Upper lobe of left lung (tissue), 6 donors: ENCODE results near the gene RNF40. TPM values are rescaled to one million over a fixed set of nuclear protein-coding genes. Genes with fewer than 3 reads are reported as not detected.

Experiments
- ATAC-seq, 2 donors: fragments of 200-7000 bp; cut with Tn5 transposase; one replicate each; pipeline ENCODE4 v1.9.1; 2022; ENCODE audit warnings: mild to moderate bottlenecking in 2 of 2, moderate library complexity in 2 of 2; ENCODE audit not compliant: low FRiP score in 2 of 2
- DNase-seq, 2 donors: peaks; one replicate each; pipeline ENCODE4 v3.0.0-alpha.2; 2019 to 2020
- H3K27ac ChIP-seq, 4 donors: fragments of 200-600 bp; sonication (generic); one replicate each; pipeline ENCODE4 v1.5.1; 2016 to 2019
- H3K27me3 ChIP-seq, 4 donors: fragments of 200-600 bp; sonication (generic); one replicate each; pipeline ENCODE4 v1.5.1; 2017 to 2019
- H3K36me3 ChIP-seq, 4 donors: fragments of 200-600 bp; sonication (generic); one replicate each; pipeline ENCODE4 v1.5.1; 2016 to 2019
- H3K4me1 ChIP-seq, 4 donors: fragments of 200-600 bp; sonication (generic); one replicate each; pipeline ENCODE4 v1.5.1; 2018 to 2019
- H3K4me3 ChIP-seq, 4 donors: fragments of 200-600 bp; sonication (generic); one replicate each; pipeline ENCODE4 v1.5.1; 2017 to 2019; ENCODE audit warnings: mild to moderate bottlenecking in 2 of 4, moderate library complexity in 1 of 4
- H3K9me3 ChIP-seq, 4 donors: fragments of 200-600 bp; sonication (generic); one replicate each; pipeline ENCODE4 v1.5.1; 2018 to 2019
- EP300 ChIP-seq, 4 donors: sonication (generic); formaldehyde crosslinking; IDR thresholded peaks; one replicate each; pipeline ENCODE4 v1.5.1; 2017; ENCODE audit warnings: antibody characterized with exemption in 4 of 4, control low read depth in 2 of 4
- POLR2A ChIP-seq, 4 donors: fragments of 450-650 bp; IDR thresholded peaks; one replicate each; pipeline ENCODE4 v1.5.1; 2016 to 2017; ENCODE audit warnings: antibody characterized with exemption in 4 of 4, mild to moderate bottlenecking in 2 of 4
- POLR2AphosphoS5 ChIP-seq, 2 donors: sonication (generic); formaldehyde crosslinking; IDR thresholded peaks; one replicate each; pipeline ENCODE4 v1.5.1; 2017; ENCODE audit warnings: antibody characterized with exemption in 2 of 2
- WGBS, 2 donors: methylation state at CpG; one replicate each; pipeline ENCODE4 v1.1.5; 2017 to 2018; 5-methylcytosine and 5-hydroxymethylcytosine counted together
- total RNA-seq, 6 donors: library from RNA; depleted of rRNA in 4 of 6; stranded (reverse); fragments of >200 nt in 4 of 6; gene quantifications; one replicate each; pipeline versions ENCODE4 v1.1.0 to v1.2.1, GENCODE V29; 2016 to 2021
- TF ChIP-seq, protein P1 (sequence below), 6 experiments: fragments of 450-650 bp in 4 of 6; fragments of 200-600 bp in 2 of 6; sonication (generic) in 2 of 6; IDR thresholded peaks; one replicate each; pipeline ENCODE4 v1.5.1; 2016 to 2019; ENCODE audit warnings: antibody characterized with exemption in 6 of 6
- donor health status: DM: no; HTN: no; CAD: no; lungs with moderate emphysema.
- donor health status: DM: no; HTN: yes; CAD: no; lungs with severe emphysema.

RNF40 gene
- total RNA-seq, 6 donors from 2014 or later = 69.9 to 137 (median 95.2) TPM

DNA sequence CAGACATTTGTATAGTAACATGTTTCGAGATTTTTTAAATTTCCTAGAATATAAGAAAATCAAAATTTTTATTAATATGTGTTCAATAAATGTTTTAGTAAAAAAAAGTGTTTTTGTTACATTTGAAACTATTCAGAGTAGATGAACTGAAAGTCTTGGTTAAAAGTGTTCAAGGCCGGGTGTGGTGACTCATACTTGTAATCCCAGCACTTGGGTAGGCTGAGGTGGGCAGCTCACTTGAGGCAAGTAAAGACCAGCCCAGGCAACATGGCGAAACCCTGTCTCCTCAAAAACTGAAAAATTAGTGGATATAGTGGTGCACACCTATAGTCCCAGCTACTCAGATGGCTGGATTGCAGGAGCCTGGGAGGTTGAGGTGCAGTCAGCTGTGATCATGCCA, 30.7 kb upstream of the RNF40 start:
- H3K4me3 ChIP-seq = no peak overlapping the region
- no peaks in the 10 kb centered on the region for H3K4me1 ChIP-seq
- no peak for DNase-seq
- no peak overlapping the region for H3K27ac ChIP-seq
- no peaks in the 10 kb centered on the region for H3K27me3 ChIP-seq
- peaks cover 54 to 96% (median 76%) of the 10 kb centered on the region in 4 donors for H3K36me3 ChIP-seq
- TF ChIP-seq POLR2A (IDR thresholded peaks at IDR 0.05) = no peak
- no peak for TF ChIP-seq POLR2AphosphoS5 (IDR thresholded peaks at IDR 0.05)
- TF ChIP-seq, protein P1, sequence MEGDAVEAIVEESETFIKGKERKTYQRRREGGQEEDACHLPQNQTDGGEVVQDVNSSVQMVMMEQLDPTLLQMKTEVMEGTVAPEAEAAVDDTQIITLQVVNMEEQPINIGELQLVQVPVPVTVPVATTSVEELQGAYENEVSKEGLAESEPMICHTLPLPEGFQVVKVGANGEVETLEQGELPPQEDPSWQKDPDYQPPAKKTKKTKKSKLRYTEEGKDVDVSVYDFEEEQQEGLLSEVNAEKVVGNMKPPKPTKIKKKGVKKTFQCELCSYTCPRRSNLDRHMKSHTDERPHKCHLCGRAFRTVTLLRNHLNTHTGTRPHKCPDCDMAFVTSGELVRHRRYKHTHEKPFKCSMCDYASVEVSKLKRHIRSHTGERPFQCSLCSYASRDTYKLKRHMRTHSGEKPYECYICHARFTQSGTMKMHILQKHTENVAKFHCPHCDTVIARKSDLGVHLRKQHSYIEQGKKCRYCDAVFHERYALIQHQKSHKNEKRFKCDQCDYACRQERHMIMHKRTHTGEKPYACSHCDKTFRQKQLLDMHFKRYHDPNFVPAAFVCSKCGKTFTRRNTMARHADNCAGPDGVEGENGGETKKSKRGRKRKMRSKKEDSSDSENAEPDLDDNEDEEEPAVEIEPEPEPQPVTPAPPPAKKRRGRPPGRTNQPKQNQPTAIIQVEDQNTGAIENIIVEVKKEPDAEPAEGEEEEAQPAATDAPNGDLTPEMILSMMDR (IDR thresholded peaks at IDR 0.05) = no peak
- no peak for TF ChIP-seq EP300 (IDR thresholded peaks at IDR 0.05)
- WGBS, 2 donors = 95 to 100% methylated on average over 3 of the region's 3 CpGs
- no peak for ATAC-seq
- H3K9me3 ChIP-seq = no peaks in the 10 kb centered on the region

DNA sequence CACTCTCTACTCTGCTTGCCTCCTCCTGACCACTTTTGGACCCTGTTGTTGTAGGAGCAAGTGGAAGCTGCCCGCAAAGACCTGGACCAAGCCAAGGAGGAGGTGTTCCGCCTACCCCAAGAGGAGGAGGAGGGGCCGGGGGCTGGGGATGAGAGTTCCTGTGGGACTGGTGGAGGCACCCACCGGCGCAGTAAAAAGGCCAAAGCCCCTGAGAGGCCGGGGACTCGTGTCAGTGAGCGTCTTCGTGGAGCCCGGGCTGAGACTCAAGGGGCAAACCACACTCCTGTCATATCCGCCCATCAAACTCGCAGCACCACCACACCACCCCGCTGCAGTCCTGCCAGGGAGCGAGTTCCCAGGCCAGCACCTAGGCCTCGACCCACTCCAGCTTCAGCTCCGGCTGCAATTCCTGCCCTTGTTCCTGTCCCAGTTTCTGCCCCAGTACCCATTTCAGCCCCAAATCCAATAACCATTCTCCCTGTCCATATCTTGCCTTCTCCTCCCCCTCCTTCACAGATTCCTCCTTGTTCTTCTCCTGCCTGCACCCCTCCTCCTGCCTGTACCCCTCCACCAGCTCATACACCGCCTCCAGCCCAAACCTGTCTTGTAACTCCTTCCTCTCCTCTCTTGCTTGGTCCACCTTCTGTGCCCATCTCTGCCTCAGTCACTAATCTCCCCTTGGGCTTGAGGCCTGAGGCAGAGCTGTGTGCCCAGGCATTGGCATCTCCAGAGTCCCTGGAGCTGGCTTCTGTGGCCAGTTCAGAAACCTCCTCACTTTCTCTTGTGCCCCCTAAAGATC, 24.9 kb upstream of the RNF40 start:
- WGBS, 2 donors = 95 to 97% methylated on average over 17 of the region's 17 CpGs
- ATAC-seq (no peak), DNase-seq (peak in 1 of 2 donors; percentile 4)
- TF ChIP-seq EP300 (IDR thresholded peaks at IDR 0.05) (no peak), POLR2A (IDR thresholded peaks at IDR 0.05) (no peak), POLR2AphosphoS5 (IDR thresholded peaks at IDR 0.05) (no peak)
- TF ChIP-seq, protein P1 (IDR thresholded peaks at IDR 0.05) = no peak
- Histone ChIP-seq H3K9me3 (no peaks in the 10 kb centered on the region), H3K4me1 (peaks cover 2 to 24% (median 20%) of the 10 kb centered on the region in 4 donors), H3K4me3 (no peak overlapping the region), H3K27ac (no peak overlapping the region), H3K27me3 (no peaks in the 10 kb centered on the region), H3K36me3 (peaks cover 50 to 76% (median 70%) of the 10 kb centered on the region in 4 donors)

DNA sequence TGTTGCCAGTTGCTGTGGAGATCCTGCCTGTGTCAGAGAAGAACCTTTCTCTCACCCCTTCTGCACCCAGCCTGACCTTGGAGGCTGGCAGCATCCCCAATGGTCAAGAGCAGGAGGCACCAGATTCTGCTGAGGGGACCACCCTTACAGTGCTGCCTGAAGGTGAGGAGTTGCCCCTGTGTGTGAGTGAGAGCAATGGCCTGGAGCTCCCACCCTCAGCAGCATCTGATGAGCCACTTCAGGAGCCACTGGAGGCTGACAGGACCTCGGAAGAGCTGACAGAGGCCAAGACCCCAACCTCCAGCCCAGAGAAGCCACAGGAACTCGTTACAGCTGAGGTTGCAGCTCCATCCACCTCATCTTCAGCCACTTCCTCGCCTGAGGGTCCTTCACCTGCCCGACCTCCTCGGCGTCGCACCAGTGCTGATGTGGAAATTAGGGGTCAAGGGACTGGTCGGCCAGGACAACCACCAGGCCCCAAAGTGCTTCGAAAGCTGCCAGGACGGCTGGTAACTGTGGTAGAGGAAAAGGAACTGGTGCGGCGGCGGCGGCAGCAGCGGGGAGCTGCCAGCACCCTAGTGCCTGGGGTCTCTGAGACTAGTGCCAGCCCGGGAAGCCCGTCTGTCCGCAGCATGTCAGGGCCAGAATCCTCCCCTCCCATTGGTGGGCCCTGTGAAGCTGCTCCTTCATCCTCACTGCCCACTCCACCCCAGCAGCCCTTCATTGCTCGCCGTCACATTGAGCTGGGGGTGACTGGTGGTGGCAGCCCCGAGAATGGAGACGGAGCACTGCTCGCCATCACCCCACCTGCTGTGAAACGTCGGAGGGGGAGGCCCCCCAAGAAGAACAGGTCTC, 24.1 kb upstream of the RNF40 start:
- Histone ChIP-seq H3K27ac (peak overlapping the region in 1 of 4 donors; percentile 85), H3K4me1 (peaks cover 4 to 27% (median 21%) of the 10 kb centered on the region in 4 donors), H3K36me3 (peaks cover 49 to 73% (median 67%) of the 10 kb centered on the region in 4 donors), H3K9me3 (no peaks in the 10 kb centered on the region), H3K4me3 (no peak overlapping the region), H3K27me3 (no peaks in the 10 kb centered on the region)
- no peak for TF ChIP-seq EP300 (IDR thresholded peaks at IDR 0.05)
- TF ChIP-seq POLR2AphosphoS5 (IDR thresholded peaks at IDR 0.05) = no peak
- no peak for TF ChIP-seq POLR2A (IDR thresholded peaks at IDR 0.05)
- TF ChIP-seq, protein P1 (IDR thresholded peaks at IDR 0.05) = no peak
- DNase-seq (peak in 1 of 2 donors; percentile 10), ATAC-seq (no peak)
- 92 to 93% methylated on average over 21 to 24 of the region's 25 CpGs for WGBS, 2 donors

DNA sequence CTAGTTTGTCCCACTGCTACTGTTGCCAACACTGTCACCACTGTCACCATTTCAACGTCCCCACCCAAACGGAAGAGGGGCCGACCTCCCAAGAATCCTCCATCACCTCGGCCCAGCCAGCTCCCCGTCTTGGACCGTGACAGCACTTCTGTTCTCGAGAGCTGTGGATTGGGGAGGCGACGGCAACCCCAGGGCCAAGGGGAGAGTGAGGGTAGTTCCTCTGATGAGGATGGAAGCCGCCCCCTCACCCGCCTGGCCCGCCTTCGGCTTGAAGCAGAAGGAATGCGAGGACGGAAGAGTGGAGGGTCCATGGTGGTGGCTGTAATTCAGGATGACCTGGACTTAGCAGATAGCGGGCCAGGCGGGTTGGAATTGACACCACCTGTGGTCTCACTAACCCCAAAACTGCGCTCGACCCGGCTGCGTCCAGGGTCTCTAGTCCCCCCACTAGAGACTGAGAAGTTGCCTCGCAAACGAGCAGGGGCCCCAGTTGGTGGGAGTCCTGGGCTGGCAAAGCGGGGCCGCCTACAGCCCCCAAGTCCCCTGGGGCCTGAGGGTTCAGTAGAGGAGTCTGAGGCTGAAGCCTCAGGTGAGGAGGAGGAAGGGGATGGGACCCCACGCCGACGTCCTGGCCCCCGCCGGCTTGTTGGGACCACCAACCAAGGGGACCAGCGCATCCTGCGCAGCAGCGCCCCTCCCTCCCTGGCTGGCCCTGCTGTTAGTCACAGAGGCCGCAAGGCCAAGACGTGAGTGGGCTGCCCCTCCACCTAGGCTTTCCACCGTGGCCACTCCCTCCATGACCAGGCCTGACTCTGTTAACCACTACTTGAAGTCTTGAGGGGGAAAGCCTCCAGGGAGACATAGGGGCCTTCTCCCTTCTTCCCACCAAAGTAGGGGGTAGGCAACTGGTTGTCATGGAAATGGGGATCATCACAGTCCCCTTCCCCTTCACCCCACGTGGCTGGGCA, 22.9 kb upstream of the RNF40 start:
- no peaks in the 10 kb centered on the region for H3K9me3 ChIP-seq
- peak overlapping the region; percentile 15 to 88 (median 86) for H3K27ac ChIP-seq
- no peak overlapping the region for H3K4me3 ChIP-seq
- ATAC-seq = no peak
- peaks cover 4 to 27% (median 21%) of the 10 kb centered on the region in 4 donors for H3K4me1 ChIP-seq
- DNase-seq = peak; percentile 21 to 86
- WGBS, 2 donors = 91 to 94% methylated on average over 13 to 37 of the region's 37 CpGs
- TF ChIP-seq POLR2AphosphoS5 (IDR thresholded peaks at IDR 0.05) (no peak), POLR2A (IDR thresholded peaks at IDR 0.05) (no peak), EP300 (IDR thresholded peaks at IDR 0.05) (no peak)
- TF ChIP-seq, protein P1 (IDR thresholded peaks at IDR 0.05) = no peak
- H3K36me3 ChIP-seq = peaks cover 37 to 71% (median 66%) of the 10 kb centered on the region in 4 donors
- no peaks in the 10 kb centered on the region for H3K27me3 ChIP-seq
